GM12878 (cell line): Measurements from ENCODE around the gene MMP15. TPM values are rescaled to one million over a fixed set of nuclear protein-coding genes. Genes with fewer than 3 reads are reported as not detected.

Experiments
- ATAC-seq: fragments of 200-7000 bp; cut with Tn5 transposase; 3 replicates; pipeline ENCODE4 v1.9.1; 2020; ENCODE audit warnings: mild to moderate bottlenecking, moderate library complexity
- BruUV-seq: library from RNA; stranded (reverse); fragments of 400-500 nt; replicated peaks from 2 replicates; lab custom pipeline; 2021; lab: Mats Ljungman, UMichigan
- CTCF ChIA-PET: fragments of 300-600 bp; sonication (Branson Sonifier 250); formaldehyde crosslinking; extraction: SDS; loops from one replicate; lab custom pipeline; 2021; ENCODE audit warnings: inconsistent platforms; lab: Yijun Ruan, JAX
- POLR2A ChIA-PET: fragments of 350-600 bp; formaldehyde crosslinking; extraction: SDS; loops from one replicate; lab custom pipeline; 2021; ENCODE audit warnings: inconsistent platforms; lab: Charles Lee
- RAD21 ChIA-PET: fragments of 300-600 bp; sonication (Branson Sonifier 250); formaldehyde crosslinking; loops from one replicate; lab custom pipeline; 2023; ENCODE audit warnings: antibody characterized with exemption; ENCODE audit not compliant: unreplicated experiment; lab: Charles Lee
- SMC1A ChIA-PET: fragments of 300-600 bp; sonication (Branson Sonifier 250); formaldehyde crosslinking; loops from one replicate; lab custom pipeline; 2023; ENCODE audit not compliant: unreplicated experiment, uncharacterized antibody; lab: Charles Lee
- DNase-seq: peaks from one replicate; pipeline ENCODE4 v3.0.0-alpha.2; 2011; ENCODE audit warnings: low read depth, low spot score
- FAIRE-seq: peaks from 3 replicates; lab custom pipeline; 2011; peaks lifted over from hg19 to GRCh38; lab: Jason Lieb, UNC
- H2AFZ ChIP-seq: 2 replicates; pipeline ENCODE4 v1.6.0; 2011; ENCODE audit warnings: low read depth, low read length, control low read depth; ENCODE audit not compliant: control insufficient read depth
- H3K27ac ChIP-seq: 2 replicates; pipeline ENCODE4 v1.5.1; 2011; ENCODE audit warnings: control low read depth; ENCODE audit not compliant: control insufficient read depth, insufficient read depth
- H3K27me3 ChIP-seq, 2 experiments: replicated peaks in 1 of 2; 2 replicates each; pipeline versions ENCODE4 v1.6.0 to v1.6.1; 2011; ENCODE audit warnings: low read length in 1 of 2; ENCODE audit not compliant: control insufficient read depth in 2 of 2, insufficient read depth in 2 of 2
- H3K36me3 ChIP-seq, 2 experiments: 2 replicates each; pipeline ENCODE4 v1.5.1; 2011; ENCODE audit warnings: low read length in 1 of 2; ENCODE audit not compliant: control insufficient read depth in 2 of 2, insufficient read depth in 2 of 2
- H3K4me1 ChIP-seq: 2 replicates; pipeline ENCODE4 v1.6.1; 2011; ENCODE audit warnings: mild to moderate bottlenecking, low read length, moderate library complexity, mixed read lengths; ENCODE audit not compliant: control insufficient read depth, insufficient read depth
- H3K4me2 ChIP-seq: 2 replicates; pipeline ENCODE4 v1.6.0; 2011; ENCODE audit warnings: control low read depth; ENCODE audit not compliant: control insufficient read depth, insufficient read depth
- H3K4me3 ChIP-seq: fragments of 200-600 bp; sonication (generic); 2 replicates; pipeline ENCODE4 v1.5.1; 2016
- H3K79me2 ChIP-seq: 2 replicates; pipeline ENCODE4 v1.6.0; 2011; ENCODE audit warnings: low read length; ENCODE audit not compliant: control insufficient read depth, insufficient read depth
- H3K9ac ChIP-seq: 2 replicates; pipeline ENCODE4 v1.8.0; 2011; ENCODE audit warnings: low read length, control low read depth, mixed read lengths; ENCODE audit not compliant: control insufficient read depth, insufficient read depth
- H3K9me3 ChIP-seq: replicated peaks from 3 replicates; pipeline ENCODE4 v1.5.1; 2011; ENCODE audit warnings: mild to moderate bottlenecking, low read length; ENCODE audit not compliant: control insufficient read depth, insufficient read depth
- H4K20me1 ChIP-seq: 2 replicates; pipeline ENCODE4 v1.6.0; 2011; ENCODE audit not compliant: control insufficient read depth, insufficient read depth
- BRCA1 ChIP-seq: IDR thresholded peaks from 2 replicates; pipeline ENCODE4 v1.6.1; 2011; ENCODE audit warnings: low read depth, low read length, improper control_type of control experiment
- CBFB ChIP-seq: IDR thresholded peaks from 2 replicates; pipeline ENCODE4 v1.6.1; 2016; ENCODE audit warnings: antibody characterized with exemption, low read depth
- CEBPB ChIP-seq, 2 experiments: fragments of 150-350 bp in 1 of 2; IDR thresholded peaks; 2 replicates each; pipeline ENCODE4 v1.6.1; 2012 to 2014; ENCODE audit warnings: low read depth in 2 of 2, low read length in 2 of 2, borderline replicate concordance in 1 of 2, inconsistent platforms in 1 of 2
- CREB1 ChIP-seq: IDR thresholded peaks from 2 replicates; pipeline ENCODE4 v1.6.1; 2012; ENCODE audit warnings: low read depth, mild to moderate bottlenecking, inconsistent platforms
- ELK1 ChIP-seq: IDR thresholded peaks from 2 replicates; pipeline ENCODE4 v1.6.1; 2012; ENCODE audit warnings: low read depth, low read length, improper control_type of control experiment
- HSF1 ChIP-seq: fragments of 150-350 bp; IDR thresholded peaks from 2 replicates; pipeline ENCODE4 v1.6.1; 2014; ENCODE audit warnings: mild to moderate bottlenecking, low read depth, low read length
- MEF2A ChIP-seq: IDR thresholded peaks from 2 replicates; pipeline ENCODE4 v1.6.1; 2011; ENCODE audit warnings: low read depth, mild to moderate bottlenecking, low read length, moderate library complexity; ENCODE audit not compliant: insufficient read depth
- NR2C1 ChIP-seq: fragments of 450-650 bp; IDR thresholded peaks from 2 replicates; pipeline ENCODE4 v1.6.1; 2017; ENCODE audit warnings: antibody characterized with exemption, mild to moderate bottlenecking, moderate library complexity
- NRF1 ChIP-seq: conservative IDR thresholded peaks from 2 replicates; pipeline ENCODE4 v1.6.1; 2011; ENCODE audit warnings: mild to moderate bottlenecking, low read depth, low read length, improper control_type of control experiment
- SRF ChIP-seq, 2 experiments: IDR thresholded peaks; 2 replicates each; pipeline ENCODE4 v1.6.1; 2011; ENCODE audit warnings: low read depth in 2 of 2, low read length in 2 of 2, mild to moderate bottlenecking in 1 of 2, moderate library complexity in 1 of 2
- TCF3 ChIP-seq: IDR thresholded peaks from 2 replicates; pipeline ENCODE4 v1.6.1; 2012; ENCODE audit warnings: low read depth, mild to moderate bottlenecking, low read length, borderline replicate concordance; ENCODE audit not compliant: insufficient read depth
- ZBTB33 ChIP-seq: fragments of 450-650 bp; IDR thresholded peaks from 2 replicates; pipeline ENCODE4 v1.6.1; 2017; ENCODE audit warnings: mild to moderate bottlenecking
- ZNF24 ChIP-seq: fragments of 450-650 bp; IDR thresholded peaks from 2 replicates; pipeline ENCODE4 v1.6.1; 2017; ENCODE audit warnings: antibody characterized with exemption, mild to moderate bottlenecking
- ZNF622 ChIP-seq: fragments of 450-650 bp; IDR thresholded peaks from 2 replicates; pipeline ENCODE4 v1.6.1; 2017; ENCODE audit warnings: mild to moderate bottlenecking, inconsistent platforms
- WGBS: methylation state at CpG from one replicate; pipeline ENCODE4 v1.1.6; 2016; ENCODE audit warnings: low lambda C conversion rate; ENCODE audit not compliant: insufficient replicate concordance, insufficient coverage; ENCODE audit errors: missing lambda C conversion rate; 5-methylcytosine and 5-hydroxymethylcytosine counted together
- in situ Hi-C: fragments of 300-500 bp; cut with MboI; formaldehyde crosslinking; loops from 9 replicates; pipeline ENCODE4 v1.14.3; 2018; ENCODE audit warnings: mixed read lengths
- intact Hi-C: fragments of 100-400 bp; cut with micrococcal nuclease; formaldehyde crosslinking; loops from one replicate; pipeline ENCODE4 v1.14.2; 2022; ENCODE audit not compliant: unreplicated experiment
- polyA plus RNA-seq, 11 experiments: library from polyadenylated mRNA; depleted of rRNA in 4 of 11; unstranded in 6 of 11; stranded (reverse) in 5 of 11; fragments of >200 nt; fragmentation: Nextera tagmentation in 4 of 11; fragmentation: Illumina TruSeq in 1 of 11; extraction: Ambion mirVana in 4 of 11; extraction: Trizol in 1 of 11; gene quantifications; 1 replicate in 1 of 11; 2 replicates in 10 of 11; pipeline versions ENCODE4 v1.2.1 to v1.2.3, GENCODE V29; 2011 to 2016; ENCODE audit warnings: inconsistent platforms in 2 of 11, missing spikeins in 2 of 11, low read depth in 1 of 11
- total RNA-seq, 4 experiments: library from RNA; depleted of rRNA in 3 of 4; stranded (reverse); fragments of >200 nt in 3 of 4; fragmentation: Illumina TruSeq in 1 of 4; extraction: Trizol in 1 of 4; gene quantifications; 2 replicates each; pipeline versions ENCODE4 v1.2.1 to v1.2.3, GENCODE V29; 2013 to 2021

The MMP15 gene
- total and polyA plus RNA-seq, 10 of the 15 experiments (the other 5 are each of a cell fraction or from before 2014, with no cell fraction given): 0.08 to 0.56 (median 0.10) TPM; not detected in 7

GRCh38 chr16:57997528-57998265 lies 27.9 kb upstream of the MMP15 start:
- in situ Hi-C loops: no loop called here
- ATAC-seq (no peak), FAIRE-seq (no peak), DNase-seq (no peak)
- Histone ChIP-seq H3K27ac (no peak overlapping the region), H4K20me1 (no peaks in the 10 kb centered on the region), H3K36me3 (no peaks in the 10 kb centered on the region; a peak in 1 of 4 replicates), H3K9me3 (no peaks in the 10 kb centered on the region), H2AFZ (no peak overlapping the region), H3K4me1 (peaks cover 13% of the 10 kb centered on the region), H3K79me2 (peaks cover 12% of the 10 kb centered on the region), H3K4me3 (no peak overlapping the region), H3K27me3 (no peaks in the 10 kb centered on the region), H3K4me2 (no peak overlapping the region), H3K9ac (no peak overlapping the region)
- RAD21 ChIA-PET: interaction anchor here (0.6 kb wide), 1 partner anchor 342 kb away, joined by 3 read pairs; no protein-coding TSS in a partner anchor
- BruUV-seq: no TSS peak
- POLR2A ChIA-PET: no interaction called here
- intact Hi-C loops: no loop called here
- CTCF ChIA-PET: no interaction called here
- SMC1A ChIA-PET: interaction anchor here (2.3 kb wide), 1 partner anchor 91 kb away, joined by 9 read pairs; no protein-coding TSS in a partner anchor
- 91% methylated on average over 35 of the region's 36 CpGs for WGBS
- TF ChIP-seq SRF (IDR thresholded peaks at IDR 0.05; ENCODE audit: low read depth in 2 of 2, low read length in 2 of 2) (no peak), ZNF622 (no peak), MEF2A (no peak), ELK1 (no peak), NRF1 (no peak), TCF3 (no peak), CBFB (no peak), NR2C1 (no peak), HSF1 (no peak), ZNF24 (no peak), CREB1 (no peak), ZBTB33 (no peak), CEBPB (IDR thresholded peaks at IDR 0.05; ENCODE audit: borderline replicate concordance in 1 of 2, low read depth in 2 of 2, low read length in 2 of 2) (no peak), BRCA1 (no peak)
